Lung (tissue), 12 donors: ENCODE data around the gene WRNIP1. TPM values are rescaled to one million over a fixed set of nuclear protein-coding genes. Genes with fewer than 3 reads are reported as not detected.

Experiments
- ATAC-seq: fragments of 200-7000 bp; cut with Tn5 transposase; one replicate; pipeline ENCODE4 v1.9.1; 2020; ENCODE audit warnings: moderate number of reproducible peaks; ENCODE audit not compliant: insufficient read depth, low FRiP score
- DNase-seq, 3 donors: peaks; one replicate each; pipeline ENCODE4 v3.0.0-alpha.2; 2013 to 2017
- H3K27ac ChIP-seq, 2 donors: one replicate each; pipeline ENCODE4 v1.5.1; 2013; ENCODE audit warnings: mild to moderate bottlenecking in 2 of 2, moderate library complexity in 2 of 2, control low read depth in 1 of 2, inconsistent platforms in 1 of 2, low read depth in 1 of 2, low read length in 1 of 2
- H3K27me3 ChIP-seq, 3 donors: one replicate each; pipeline ENCODE4 v1.5.1; 2013; ENCODE audit warnings: low read length in 2 of 3; ENCODE audit not compliant: control insufficient read depth in 3 of 3, insufficient read depth in 3 of 3
- H3K36me3 ChIP-seq, 4 donors: one replicate each; pipeline ENCODE4 v1.5.1; 2013; ENCODE audit warnings: low read length in 4 of 4, mild to moderate bottlenecking in 1 of 4, moderate library complexity in 1 of 4; ENCODE audit not compliant: control insufficient read depth in 4 of 4, insufficient read depth in 4 of 4
- H3K4me1 ChIP-seq, 5 donors: one replicate each; pipeline ENCODE4 v1.5.1; 2013; ENCODE audit warnings: low read length in 5 of 5, mild to moderate bottlenecking in 2 of 5, moderate library complexity in 1 of 5; ENCODE audit not compliant: control insufficient read depth in 5 of 5, insufficient read depth in 5 of 5
- H3K4me3 ChIP-seq: one replicate; pipeline ENCODE4 v1.5.1; 2013; ENCODE audit warnings: mild to moderate bottlenecking, control low read depth, moderate library complexity
- H3K9ac ChIP-seq, 2 donors: one replicate each; pipeline ENCODE4 v1.5.1; 2013; ENCODE audit warnings: low read length in 2 of 2, control low read depth in 1 of 2; ENCODE audit not compliant: insufficient read depth in 1 of 2
- H3K9me3 ChIP-seq, 4 donors: one replicate each; pipeline ENCODE4 v1.5.1; 2013; ENCODE audit warnings: low read length in 3 of 4, mild to moderate bottlenecking in 1 of 4, moderate library complexity in 1 of 4; ENCODE audit not compliant: control insufficient read depth in 4 of 4, insufficient read depth in 3 of 4
- WGBS, 2 donors: extraction: QIAGEN DNeasy Blood & Tissue Kit; methylation state at CpG; one replicate each; pipeline ENCODE4 v1.1.7; 2013; 5-methylcytosine and 5-hydroxymethylcytosine counted together
- polyA plus RNA-seq, 2 donors: library from polyadenylated mRNA; stranded (reverse); fragments of 200-250 nt; gene quantifications; one replicate each; pipeline ENCODE4 v1.2.1, GENCODE V29; 2013
- total RNA-seq, 2 donors: library from RNA; depleted of rRNA in 1 of 2; stranded (reverse); fragments of >200 nt in 1 of 2; gene quantifications; one replicate each; pipeline ENCODE4 v1.2.1, GENCODE V29; 2014 to 2021
- TF ChIP-seq, protein P1 (sequence below): IDR thresholded peaks from 2 replicates; pipeline ENCODE4 v1.5.1; 2012; ENCODE audit warnings: mild to moderate bottlenecking; ENCODE audit errors: control extremely low read depth, extremely low read depth
- donor health status: control.
- donor health status: control.
- donor health status: Bipolar disorder and iron deficiency.
- donor health status: healthy.
- donor health status: DM: yes; HTN: yes; CAD: no.

The WRNIP1 gene
- total and polyA plus RNA-seq, 4 donors, result 36.8 to 56.0 (median 42.7) TPM

DNA sequence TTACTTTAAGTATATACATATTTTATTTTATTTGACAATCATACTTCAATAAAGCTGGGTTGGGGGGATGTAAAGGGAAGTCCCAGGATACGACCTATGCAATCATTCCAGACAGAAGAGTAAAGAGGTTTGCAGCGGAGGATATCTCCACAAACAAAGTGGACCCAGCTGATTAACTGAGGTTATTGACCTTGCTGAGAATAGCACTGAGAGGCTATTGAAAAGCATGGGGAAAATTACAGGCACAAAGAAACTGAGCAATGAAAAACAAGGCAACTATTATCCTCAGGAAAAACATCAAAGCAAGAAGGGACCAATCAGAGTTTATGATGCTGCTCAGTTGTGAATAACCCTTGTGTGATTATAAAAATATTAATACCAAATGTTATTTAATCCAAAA lies 43.8 kb downstream of the WRNIP1 start:
- H3K4me1 ChIP-seq, result peaks cover 0 to 26% (median 0%) of the 10 kb centered on the region in 5 donors
- no peak overlapping the region for H3K9ac ChIP-seq
- no peak for ATAC-seq

GRCh38 chr6:2810092-2810671 lies 45.0 kb downstream of the WRNIP1 start:
- H3K4me3 ChIP-seq, result no peak overlapping the region
- peak; percentile 90 for ATAC-seq
- TF ChIP-seq, protein P1, sequence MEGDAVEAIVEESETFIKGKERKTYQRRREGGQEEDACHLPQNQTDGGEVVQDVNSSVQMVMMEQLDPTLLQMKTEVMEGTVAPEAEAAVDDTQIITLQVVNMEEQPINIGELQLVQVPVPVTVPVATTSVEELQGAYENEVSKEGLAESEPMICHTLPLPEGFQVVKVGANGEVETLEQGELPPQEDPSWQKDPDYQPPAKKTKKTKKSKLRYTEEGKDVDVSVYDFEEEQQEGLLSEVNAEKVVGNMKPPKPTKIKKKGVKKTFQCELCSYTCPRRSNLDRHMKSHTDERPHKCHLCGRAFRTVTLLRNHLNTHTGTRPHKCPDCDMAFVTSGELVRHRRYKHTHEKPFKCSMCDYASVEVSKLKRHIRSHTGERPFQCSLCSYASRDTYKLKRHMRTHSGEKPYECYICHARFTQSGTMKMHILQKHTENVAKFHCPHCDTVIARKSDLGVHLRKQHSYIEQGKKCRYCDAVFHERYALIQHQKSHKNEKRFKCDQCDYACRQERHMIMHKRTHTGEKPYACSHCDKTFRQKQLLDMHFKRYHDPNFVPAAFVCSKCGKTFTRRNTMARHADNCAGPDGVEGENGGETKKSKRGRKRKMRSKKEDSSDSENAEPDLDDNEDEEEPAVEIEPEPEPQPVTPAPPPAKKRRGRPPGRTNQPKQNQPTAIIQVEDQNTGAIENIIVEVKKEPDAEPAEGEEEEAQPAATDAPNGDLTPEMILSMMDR, result no peak
- H3K9me3 ChIP-seq, result no peaks in the 10 kb centered on the region
- H3K27me3 ChIP-seq, result no peaks in the 10 kb centered on the region
- H3K27ac ChIP-seq, result peak overlapping the region in 1 of 2 donors; percentile 51
- H3K9ac ChIP-seq, result no peak overlapping the region
- H3K4me1 ChIP-seq, result peaks cover 0 to 17% (median 0%) of the 10 kb centered on the region in 5 donors
- DNase-seq, result no peak
- 54 to 57% methylated on average over 9 of the region's 9 CpGs for WGBS, 2 donors
- H3K36me3 ChIP-seq, result no peaks in the 10 kb centered on the region

More for the DNA sequence above, 43.8 kb downstream of the WRNIP1 start:
- no peak for DNase-seq
- TF ChIP-seq, protein P1, result no peak
- 59 to 84% methylated on average over 2 of the region's 2 CpGs for WGBS, 2 donors
- Histone ChIP-seq H3K27me3 (no peaks in the 10 kb centered on the region), H3K4me3 (no peak overlapping the region), H3K36me3 (no peaks in the 10 kb centered on the region), H3K9me3 (no peaks in the 10 kb centered on the region), H3K27ac (no peak overlapping the region)

- no peak overlapping the region for H3K9ac ChIP-seq
- H3K27ac ChIP-seq, result no peak overlapping the region
- no peak for DNase-seq
- H3K4me1 ChIP-seq, result peaks cover 0 to 10% (median 3%) of the 10 kb centered on the region in 5 donors
- 78 to 100% methylated on average over 3 of the region's 3 CpGs for WGBS, 2 donors
- no peak for ATAC-seq
- peaks cover 0 to 8% (median 2%) of the 10 kb centered on the region in 4 donors for H3K9me3 ChIP-seq
- no peak overlapping the region for H3K4me3 ChIP-seq
- H3K36me3 ChIP-seq, result no peaks in the 10 kb centered on the region
- TF ChIP-seq, protein P1, result no peak
- H3K27me3 ChIP-seq, result no peaks in the 10 kb centered on the region
Observed at GRCh38 chr6:2812695-2813094, 47.5 kb downstream of the WRNIP1 start.

DNA sequence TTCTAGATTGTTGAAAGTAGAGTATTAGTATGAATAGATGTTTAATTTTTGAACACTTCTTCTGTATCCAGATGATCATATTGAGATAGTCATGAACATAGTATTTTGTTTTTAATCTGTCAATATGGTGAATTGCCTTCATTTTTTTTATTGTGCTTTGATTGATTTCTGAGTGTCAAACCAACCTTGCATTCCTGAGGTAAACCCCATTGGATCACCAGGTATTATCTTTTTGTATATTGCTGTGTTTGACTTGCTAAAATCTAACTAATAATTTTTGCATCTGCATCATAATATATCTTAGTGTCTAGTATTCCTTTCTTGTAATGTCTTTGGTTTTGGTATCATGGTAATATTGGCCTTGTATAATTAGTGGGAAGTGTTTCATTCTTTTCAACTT lies 51.0 kb downstream of the WRNIP1 start:
- ATAC-seq, result no peak
- Histone ChIP-seq H3K9me3 (peaks cover 0 to 8% (median 2%) of the 10 kb centered on the region in 4 donors), H3K4me3 (no peak overlapping the region), H3K36me3 (no peaks in the 10 kb centered on the region), H3K27ac (no peak overlapping the region), H3K9ac (no peak overlapping the region), H3K27me3 (no peaks in the 10 kb centered on the region), H3K4me1 (peaks cover 0 to 28% (median 7%) of the 10 kb centered on the region in 5 donors)
- no peak for DNase-seq
- TF ChIP-seq, protein P1, result no peak
